Right ventricle myocardium inferior (tissue), 1 donor: ENCODE measurements around the gene CDH20. TPM values are rescaled to one million over a fixed set of nuclear protein-coding genes. Genes with fewer than 3 reads are reported as not detected.
A peak's percentile ranks its signal among the peaks of the same experiment; 100 is the strongest.

ENCODE experiments used
- ATAC-seq: fragments of 200-7000 bp; cut with Tn5 transposase; one replicate; pipeline ENCODE4 v1.9.1; 2020; ENCODE audit warnings: mild to moderate bottlenecking, moderate library complexity
- DNase-seq: peaks from one replicate; pipeline ENCODE4 v3.0.0; 2021; ENCODE audit errors: missing footprints
- intact Hi-C: fragments of 100-400 bp; cut with DNase I; formaldehyde crosslinking; loops from one replicate; pipeline ENCODE4 v1.11.0; 2022
- total RNA-seq: library from RNA; stranded (reverse); fragmentation: NEBNext Ultra II Directional; extraction: Animal tissue kit (Norgen Biotek cat#: 25700); gene quantifications from one replicate; pipeline ENCODE4 v1.2.1, GENCODE V29; 2021
- donor health status: DM: no; HTN: yes; CAD: no; lungs with severe emphysema.

Gene CDH20
- total RNA-seq, 1 donor from 2014 or later = not detected

DNA sequence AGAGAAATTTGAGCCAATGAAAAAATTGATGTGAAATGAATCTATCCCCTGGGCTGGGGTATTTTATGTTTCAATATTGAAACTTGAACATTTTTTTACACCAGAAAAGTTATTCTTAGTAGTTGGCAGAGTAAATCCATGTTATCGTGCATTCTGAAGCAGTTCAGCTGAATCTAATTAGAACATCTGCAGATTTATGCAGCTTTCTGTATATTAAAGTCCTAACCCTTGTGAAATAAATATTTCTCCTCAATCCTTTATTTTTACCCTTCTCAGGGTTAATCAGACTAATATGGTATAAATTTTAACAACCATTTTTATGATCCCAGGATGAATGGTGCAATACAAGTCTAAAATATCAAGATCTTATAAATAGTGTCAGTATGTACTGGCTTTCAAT, 69.5 kb downstream of the CDH20 start:
- intact Hi-C loops = no loop called here
- DNase-seq = no peak
- no peak for ATAC-seq

DNA sequence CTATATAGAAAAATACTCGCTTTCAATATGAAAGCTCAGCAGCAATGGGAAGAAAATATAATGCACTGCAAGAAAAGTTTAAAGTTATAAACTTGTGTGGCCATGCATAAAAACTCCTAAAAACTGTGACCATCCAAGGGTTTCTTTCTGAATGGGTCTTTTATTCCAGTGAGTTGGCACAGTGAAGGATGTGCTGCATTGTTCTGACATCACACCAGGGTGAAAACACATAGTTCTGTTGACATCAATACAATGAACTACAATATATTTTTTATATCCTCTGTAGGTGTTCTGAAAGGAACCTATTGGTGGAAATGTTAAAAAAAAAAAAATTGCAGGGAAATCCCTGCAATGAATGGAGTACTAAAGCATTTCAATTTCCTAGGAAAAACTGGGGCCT, 80.2 kb downstream of the CDH20 start:
- DNase-seq (no peak), ATAC-seq (no peak)
- intact Hi-C loops = no loop called here

DNA sequence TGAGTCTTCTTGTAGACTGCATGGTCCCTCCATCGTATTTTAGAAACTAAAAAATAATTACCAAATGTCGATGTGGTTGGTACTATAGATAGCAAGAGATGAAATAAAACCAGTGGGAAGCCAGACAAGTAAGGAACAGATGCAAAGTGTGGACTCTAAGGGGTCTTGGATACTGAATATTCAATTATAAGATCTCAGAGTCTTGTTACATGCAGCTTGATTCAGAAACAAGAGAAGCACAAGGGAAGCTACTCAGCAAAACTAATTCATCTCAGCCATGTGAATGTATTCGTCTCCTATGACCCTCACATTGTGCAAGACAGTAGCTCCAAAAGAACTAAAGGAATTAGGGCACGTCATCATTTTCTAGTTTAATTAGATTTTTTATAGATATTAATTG, 80.9 kb downstream of the CDH20 start:
- ATAC-seq (no peak), DNase-seq (no peak)
- intact Hi-C loops = no loop called here

DNA sequence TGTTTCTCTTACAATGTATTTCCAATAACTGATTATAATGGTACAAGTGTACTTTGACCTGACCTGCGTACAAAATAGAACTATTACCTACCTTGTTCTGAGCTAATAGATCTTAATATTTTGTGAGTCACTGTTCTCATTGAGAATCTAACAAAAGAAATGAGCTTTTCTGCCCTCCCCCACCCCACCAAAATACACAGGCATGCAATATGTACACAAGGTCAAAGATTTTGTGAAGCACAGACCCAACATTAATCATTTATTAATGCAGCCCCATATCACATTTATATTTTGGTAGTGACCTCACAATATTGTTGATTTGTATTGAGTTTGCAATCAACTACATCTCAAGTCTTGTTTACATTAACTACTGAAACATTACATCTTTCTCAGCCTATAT, 86.5 kb downstream of the CDH20 start:
- ATAC-seq (no peak), DNase-seq (no peak)
- intact Hi-C loops = loop anchor here (10.0 kb wide), 1 partner anchor 65 kb away; no protein-coding TSS in a partner anchor

DNA sequence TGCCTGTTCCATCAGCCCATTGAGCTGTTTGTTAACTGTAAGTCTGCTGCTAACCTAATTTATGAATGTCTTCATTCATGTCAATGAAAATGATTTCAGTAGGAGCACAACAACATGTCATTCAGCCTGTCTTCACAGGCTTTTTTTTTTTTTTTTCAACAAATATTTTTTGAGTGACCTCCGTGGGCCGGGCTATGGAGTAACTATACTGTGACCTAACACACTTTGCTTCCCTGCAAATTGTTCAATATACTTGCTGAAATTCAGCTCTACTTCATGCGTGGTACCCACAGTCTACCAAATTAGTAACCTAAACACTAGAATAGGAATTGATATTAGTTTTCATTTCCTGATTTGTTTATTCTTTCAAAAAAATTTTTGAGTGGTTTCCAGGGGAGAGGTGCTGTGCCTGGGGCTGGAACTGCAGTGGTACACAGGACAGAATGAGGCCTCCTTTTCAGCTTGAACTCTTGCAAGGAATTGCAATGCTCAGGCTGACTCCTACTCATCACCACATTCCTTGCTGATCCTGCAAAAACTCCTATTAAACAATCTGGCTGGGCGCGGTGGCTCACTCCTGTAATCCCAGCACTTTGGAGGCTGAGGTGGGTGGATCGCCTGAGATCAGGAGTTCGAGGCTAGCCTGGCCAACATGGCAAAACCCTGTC, 87.1 kb downstream of the CDH20 start:
- no peak for DNase-seq
- intact Hi-C loops = loop anchor here (10.0 kb wide), 1 partner anchor 64 kb away; no protein-coding TSS in a partner anchor

DNA sequence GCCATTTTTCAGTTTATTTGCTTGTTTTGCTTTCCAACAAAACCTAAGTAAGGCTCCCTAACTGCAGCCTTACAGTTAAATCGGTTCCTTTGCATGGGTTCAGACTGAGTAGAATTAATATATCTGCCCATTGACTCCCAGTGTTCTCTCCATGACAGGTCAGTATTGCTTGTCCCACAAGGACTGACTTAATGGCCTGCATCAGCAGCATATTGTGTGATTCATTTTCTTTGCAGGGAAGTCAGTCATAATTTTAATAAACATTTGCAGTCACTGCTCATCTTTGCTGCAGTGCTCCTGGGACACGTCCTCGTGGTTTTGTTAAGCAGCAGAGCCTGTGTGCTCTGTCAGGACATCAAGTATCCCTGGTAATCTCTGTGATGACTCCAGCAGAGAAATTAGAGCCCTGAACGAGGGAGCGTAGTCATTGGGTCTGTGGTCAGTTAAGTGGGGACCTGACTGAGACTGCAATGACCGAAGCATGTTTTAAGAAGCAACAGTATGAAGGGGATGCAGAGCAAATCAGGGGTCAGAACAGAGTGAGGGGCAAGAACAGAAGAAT, 93.3 kb downstream of the CDH20 start:
- intact Hi-C loops = loop anchor here (10.0 kb wide), 1 partner anchor 58 kb away; no protein-coding TSS in a partner anchor
- no peak for ATAC-seq
- peak; percentile 27 for DNase-seq

More for the DNA sequence above, 87.1 kb downstream of the CDH20 start:
- no peak for ATAC-seq

DNA sequence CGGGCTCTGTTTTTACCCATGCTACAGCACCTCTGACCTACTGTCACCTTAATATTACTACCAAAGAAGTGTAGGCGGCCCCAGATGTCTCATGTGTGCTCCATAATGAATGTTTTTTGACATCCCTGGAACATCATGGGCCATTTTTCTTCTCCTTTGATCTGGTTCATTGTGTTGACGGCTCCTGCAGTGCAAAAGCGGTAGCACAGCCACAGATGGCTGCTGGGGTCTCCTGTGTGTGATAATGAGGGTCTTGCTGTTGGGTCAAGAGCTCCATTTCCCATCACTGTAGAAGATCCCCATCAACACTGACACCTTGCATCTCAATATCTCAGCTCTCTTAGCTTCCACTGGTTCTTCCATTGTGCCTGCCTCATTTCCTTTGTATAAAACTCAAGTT, 95.0 kb downstream of the CDH20 start:
- ATAC-seq (no peak), DNase-seq (no peak)
- intact Hi-C loops = loop anchor here (10.0 kb wide), 1 partner anchor 57 kb away; no protein-coding TSS in a partner anchor

DNA sequence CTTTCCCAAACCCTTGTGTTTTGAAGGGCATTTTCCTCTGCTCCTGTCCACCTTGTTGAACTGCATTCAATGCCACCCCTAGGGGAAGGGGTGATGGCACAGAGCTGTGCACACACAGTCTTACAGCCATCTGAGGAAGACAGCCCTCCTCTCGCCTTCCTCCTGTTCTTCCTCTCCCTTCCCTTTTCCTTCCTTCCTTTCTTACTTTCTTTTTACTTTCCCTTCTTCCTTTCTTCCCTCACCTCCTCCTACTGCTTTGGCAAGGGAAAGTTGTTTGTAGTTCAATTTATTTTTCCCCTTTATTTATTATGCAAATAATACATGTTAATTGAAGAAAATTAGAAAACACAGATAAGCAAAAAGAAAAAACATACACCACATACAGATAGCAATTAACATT, 99.4 kb downstream of the CDH20 start:
- intact Hi-C loops = no loop called here
- no peak for DNase-seq
- no peak for ATAC-seq

DNA sequence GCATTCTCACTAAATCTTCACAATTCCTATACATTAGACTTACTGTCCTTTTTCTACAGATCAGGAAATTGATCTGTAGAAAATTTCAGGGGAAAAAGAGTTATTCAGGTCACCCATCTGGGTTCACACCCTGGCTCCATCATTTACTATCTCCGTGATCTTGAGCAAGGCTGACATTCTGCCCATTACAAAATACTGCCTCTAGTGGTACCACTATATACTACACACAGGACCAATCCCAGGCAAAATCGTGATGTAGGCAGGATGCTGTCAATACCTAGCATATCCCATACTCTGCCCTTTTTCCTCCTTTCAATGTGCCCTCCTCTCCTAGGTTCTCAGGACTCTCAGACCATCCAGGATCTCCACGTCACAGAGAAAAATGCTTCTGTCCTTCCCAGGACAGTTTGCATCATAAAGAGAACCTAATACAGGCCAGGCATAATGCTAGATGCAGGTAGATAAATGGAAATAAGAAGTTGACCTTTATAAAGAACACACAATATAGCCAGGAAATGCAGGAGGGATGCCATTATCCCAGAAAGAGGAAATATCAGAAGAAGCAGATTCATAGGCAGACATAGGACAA, 101.9 kb downstream of the CDH20 start:
- no peak for DNase-seq
- ATAC-seq = no peak
- intact Hi-C loops = no loop called here

DNA sequence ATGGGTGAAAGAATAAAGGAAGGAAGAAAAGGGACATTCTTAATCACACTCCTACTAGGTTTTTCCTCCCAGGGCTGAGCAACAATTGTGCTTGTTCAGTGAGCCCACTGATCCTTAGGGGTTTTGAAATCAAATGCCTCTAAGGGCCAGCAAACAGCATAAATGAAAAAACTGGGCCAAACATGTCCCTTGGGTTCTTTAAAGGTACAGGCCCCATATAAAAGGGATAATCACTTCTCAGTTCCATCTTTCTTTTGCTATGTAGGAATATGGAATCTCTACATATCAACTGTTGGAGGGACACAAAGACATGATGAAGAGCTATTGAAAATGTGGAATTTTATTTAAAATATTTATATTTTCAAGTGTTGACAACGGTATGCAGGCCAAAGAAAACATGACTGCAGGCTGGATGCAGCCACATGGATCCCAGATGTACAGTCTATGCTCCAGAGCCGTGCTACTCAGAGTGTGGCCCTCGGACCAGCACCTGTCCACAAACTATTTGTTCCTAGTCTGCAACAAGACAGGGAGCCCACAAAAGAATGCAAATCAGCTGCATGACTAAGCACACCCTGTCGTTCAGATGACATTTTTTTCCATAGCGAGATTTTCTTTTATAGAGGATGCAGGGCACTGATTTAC, 110.0 kb downstream of the CDH20 start:
- intact Hi-C loops = no loop called here
- no peak for ATAC-seq
- no peak for DNase-seq

DNA sequence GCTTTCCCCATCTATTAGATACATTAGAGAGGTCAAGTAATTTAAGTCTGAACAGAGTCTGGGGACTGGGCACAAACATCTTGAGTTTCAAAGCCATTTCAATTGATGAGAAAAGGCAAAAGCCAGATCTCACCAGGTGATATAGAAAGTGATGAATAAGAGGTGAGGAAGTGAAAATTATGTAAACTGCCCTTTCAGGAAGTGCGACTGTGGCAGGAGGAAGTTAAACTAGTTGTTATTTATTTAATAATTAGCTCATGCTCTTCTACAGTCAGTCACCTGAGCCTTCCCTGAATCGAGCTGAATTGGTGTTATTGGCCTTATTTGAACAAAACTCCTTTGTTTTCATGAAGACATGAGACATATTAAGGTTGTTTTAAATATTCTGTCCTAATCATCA, 115.1 kb downstream of the CDH20 start:
- intact Hi-C loops = no loop called here
- ATAC-seq (no peak), DNase-seq (no peak)

DNA sequence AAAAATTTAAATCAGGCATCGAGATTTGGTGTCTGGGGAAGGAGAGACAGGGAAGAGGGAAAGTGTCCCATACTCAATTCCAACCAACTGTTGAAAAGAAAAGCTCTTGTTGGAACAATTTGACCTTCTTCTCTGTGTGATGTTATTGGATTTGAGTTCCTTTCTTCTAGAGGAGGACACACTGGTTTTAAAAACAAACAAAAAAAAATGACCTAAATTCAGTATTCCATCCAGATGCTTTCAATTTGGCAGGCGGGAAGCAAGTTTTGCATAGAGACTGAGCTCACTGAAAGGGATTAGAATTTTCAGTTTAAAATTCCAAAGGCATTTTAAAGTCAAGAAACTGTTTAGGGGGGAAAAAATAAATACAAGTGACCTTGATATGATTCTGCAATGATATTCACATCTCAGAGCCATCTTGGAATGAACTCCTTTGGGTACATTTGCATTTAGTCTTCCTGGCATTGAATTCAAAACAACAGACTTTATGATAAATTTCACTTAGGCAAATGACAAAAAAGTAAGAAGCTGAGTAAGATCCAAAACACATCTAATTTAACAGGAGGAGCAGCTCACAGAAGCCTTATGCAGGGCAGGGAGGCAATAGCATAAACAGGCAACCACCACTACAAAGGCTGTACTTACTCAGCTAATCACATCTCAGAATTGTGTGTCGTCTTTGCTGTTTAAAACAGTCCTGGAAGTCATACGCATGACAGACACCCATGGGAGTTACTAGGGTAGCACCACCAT, 126.8 kb downstream of the CDH20 start:
- intact Hi-C loops = no loop called here
- DNase-seq (no peak), ATAC-seq (no peak)

DNA sequence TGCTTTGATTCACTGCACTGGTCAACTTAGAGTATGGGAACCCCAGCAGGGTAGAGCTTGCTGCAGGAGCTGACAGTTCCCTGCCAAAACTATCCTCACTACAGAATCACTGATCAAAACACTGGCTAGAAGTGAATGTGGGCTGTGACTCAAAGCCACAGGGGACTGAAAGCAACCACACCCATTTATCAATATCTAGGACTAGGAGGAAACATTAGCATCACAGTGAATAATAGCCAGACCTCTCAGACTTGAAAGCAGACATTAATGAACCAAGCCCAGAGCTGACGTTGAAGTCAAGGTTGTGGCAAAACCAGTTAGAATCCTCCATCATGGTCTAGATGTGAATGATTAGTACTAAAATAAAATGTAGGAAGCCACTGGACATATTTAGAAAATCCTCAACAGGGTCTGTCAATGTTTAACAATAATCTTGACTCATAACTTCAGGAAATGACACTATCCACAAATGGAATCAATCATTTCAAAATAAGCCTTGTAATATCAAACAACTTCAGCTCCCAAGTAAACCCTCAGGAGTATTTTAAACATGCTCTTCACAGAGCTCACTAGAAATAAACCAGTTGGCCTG, 131.4 kb downstream of the CDH20 start:
- intact Hi-C loops = no loop called here
- no peak for ATAC-seq

DNA sequence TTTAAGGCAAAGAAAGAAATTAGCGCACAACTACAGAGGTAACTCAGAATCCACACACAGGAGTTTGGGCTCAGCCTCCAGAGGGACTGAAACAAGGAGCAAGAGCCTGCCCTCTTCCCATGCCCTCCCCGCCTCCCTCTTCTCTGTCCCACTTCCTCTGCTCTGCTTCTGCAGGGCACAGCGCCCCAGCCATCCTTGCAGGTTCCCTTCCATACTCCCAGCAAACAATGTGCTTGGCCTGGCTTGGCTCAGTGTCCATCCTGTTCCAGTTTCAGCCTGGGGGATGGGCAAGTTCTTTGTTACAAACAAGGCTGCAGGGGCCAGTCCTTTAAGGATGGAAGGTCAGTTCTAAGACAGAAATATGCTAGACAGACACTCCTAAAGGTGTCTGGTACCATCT, 133.5 kb downstream of the CDH20 start:
- no peak for DNase-seq
- ATAC-seq = no peak
- intact Hi-C loops = no loop called here

More for the DNA sequence above, 131.4 kb downstream of the CDH20 start:
- no peak for DNase-seq

DNA sequence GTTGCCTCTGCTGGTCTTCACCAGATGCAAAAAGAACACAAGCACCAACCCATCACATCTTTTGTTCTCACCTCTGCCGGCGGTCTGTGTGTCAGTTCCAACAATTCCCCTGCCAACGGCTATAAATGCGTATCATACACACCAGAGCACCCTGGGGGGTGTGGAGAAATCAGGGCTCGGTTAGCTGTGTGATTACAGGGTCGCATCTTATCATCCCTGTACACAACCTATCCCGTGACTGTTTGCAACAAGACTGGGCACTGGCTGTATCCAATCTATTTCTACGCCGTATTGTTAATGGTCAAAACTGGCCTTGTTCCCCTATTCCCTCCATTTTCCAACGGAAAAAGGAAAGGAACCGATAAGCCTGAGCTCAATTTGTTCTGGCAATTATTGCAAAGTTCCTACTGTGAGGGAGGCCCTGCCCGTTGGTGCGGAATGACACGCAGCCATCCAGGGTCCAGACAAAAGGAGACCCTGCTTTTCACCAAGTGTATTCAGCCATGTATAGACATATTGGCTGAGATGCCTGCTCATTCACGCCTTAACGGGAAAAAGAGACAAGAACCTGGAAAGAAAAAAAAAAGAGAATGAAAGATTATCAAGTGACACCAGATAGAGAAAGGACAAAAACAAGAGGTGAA, 136.9 kb downstream of the CDH20 start:
- ATAC-seq (no peak), DNase-seq (no peak)
- intact Hi-C loops = no loop called here

DNA sequence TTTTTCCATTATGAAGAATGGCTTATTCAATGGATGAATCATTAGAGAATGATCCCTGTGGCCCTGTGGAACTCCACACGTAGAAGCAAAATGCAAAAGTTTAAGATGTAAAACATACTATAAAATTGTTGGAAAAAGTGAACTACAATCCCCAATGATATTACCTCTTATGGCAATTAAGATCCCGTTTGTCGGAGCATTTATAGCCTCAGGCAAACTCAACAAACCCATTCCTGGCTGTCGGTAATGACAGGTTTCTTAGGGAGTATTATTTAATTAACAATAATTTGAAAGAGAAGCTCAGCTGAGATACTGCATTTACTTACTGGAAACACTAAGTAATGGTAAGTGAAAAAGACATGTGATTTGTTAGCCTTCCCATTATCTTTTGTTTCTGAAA, 138.3 kb downstream of the CDH20 start:
- intact Hi-C loops = no loop called here
- DNase-seq (no peak), ATAC-seq (no peak)

DNA sequence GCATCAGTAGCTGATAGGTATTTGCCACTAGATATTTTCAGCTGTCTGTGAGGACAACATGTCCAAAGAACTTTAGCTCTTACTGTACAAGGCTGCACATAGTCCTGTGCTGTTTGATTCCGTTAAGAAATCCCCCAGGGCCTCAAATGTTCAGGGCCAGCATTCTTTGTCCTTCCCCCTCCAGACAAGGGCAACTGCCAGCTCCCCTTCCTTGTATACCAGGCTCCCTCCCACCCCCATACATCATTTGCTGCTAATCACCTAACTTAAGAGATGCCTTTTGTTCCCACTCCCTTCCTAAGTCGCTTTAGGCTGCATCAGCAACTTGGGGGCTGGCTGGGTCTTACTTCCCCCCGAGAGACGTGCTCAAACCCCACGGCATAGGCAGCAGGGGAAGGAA, 138.7 kb downstream of the CDH20 start:
- intact Hi-C loops = no loop called here
- DNase-seq (no peak), ATAC-seq (no peak)

DNA sequence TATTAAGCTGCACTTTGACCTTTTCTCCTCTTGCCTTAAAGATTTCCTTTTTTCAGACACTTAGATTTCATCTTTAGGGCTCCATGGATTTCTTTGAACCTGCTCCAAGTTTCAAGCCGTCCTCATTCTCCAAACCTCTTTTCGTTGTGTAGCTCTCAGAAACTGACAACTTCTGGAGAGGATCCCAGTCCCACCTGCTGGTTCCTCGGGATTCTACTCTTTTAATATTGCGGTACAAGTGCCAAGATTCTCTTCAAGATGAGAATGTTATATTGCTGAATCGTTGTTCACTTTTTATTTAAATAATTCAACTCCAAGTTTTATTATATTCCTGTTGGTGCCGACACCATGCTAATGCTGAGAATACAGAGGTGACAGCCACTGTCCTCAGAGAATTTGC, 141.1 kb downstream of the CDH20 start:
- intact Hi-C loops = no loop called here
- DNase-seq = no peak
- no peak for ATAC-seq
